Mesothelial cell of epicardium (in vitro differentiated cells): ENCODE results near the gene SMARCA5. TPM values are rescaled to one million over a fixed set of nuclear protein-coding genes. Genes with fewer than 3 reads are reported as not detected.

Experiments used
- DNase-seq, 2 experiments: peaks; one replicate each; pipeline ENCODE4 v3.0.0; 2021; ENCODE audit warnings: low spot score in 2 of 2; ENCODE audit not compliant: unreplicated experiment in 2 of 2
- H3K27ac Mint-ChIP-seq: 2 replicates; pipeline ENCODE4 v1.8.0; 2021; ENCODE audit warnings: mixed read lengths
- H3K27me3 Mint-ChIP-seq: 2 replicates; pipeline ENCODE4 v1.8.0; 2021; ENCODE audit warnings: low read depth, mixed read lengths
- H3K36me3 Mint-ChIP-seq: 2 replicates; pipeline ENCODE4 v1.8.0; 2021; ENCODE audit warnings: mixed read lengths
- H3K4me1 Mint-ChIP-seq: 2 replicates; pipeline ENCODE4 v1.8.0; 2021; ENCODE audit warnings: mixed read lengths
- H3K4me3 Mint-ChIP-seq: 2 replicates; pipeline ENCODE4 v1.8.0; 2021; ENCODE audit warnings: mild to moderate bottlenecking, moderate library complexity, mixed read lengths
- H3K9me3 Mint-ChIP-seq: 2 replicates; pipeline ENCODE4 v1.8.0; 2021; ENCODE audit warnings: mixed read lengths
- total RNA-seq: library from RNA; stranded (reverse); gene quantifications from 3 replicates; pipeline ENCODE4 v1.2.1, GENCODE V29; 2021
- TF ChIP-seq, protein P1 (sequence below): fragments of 200-600 bp; sonication (generic); IDR thresholded peaks from one replicate; pipeline ENCODE4 v1.5.0; 2021; ENCODE audit warnings: antibody characterized with exemption; ENCODE audit not compliant: unreplicated experiment

Gene SMARCA5
- total RNA-seq, 1 donor from 2014 or later: 58.3 TPM

DNA sequence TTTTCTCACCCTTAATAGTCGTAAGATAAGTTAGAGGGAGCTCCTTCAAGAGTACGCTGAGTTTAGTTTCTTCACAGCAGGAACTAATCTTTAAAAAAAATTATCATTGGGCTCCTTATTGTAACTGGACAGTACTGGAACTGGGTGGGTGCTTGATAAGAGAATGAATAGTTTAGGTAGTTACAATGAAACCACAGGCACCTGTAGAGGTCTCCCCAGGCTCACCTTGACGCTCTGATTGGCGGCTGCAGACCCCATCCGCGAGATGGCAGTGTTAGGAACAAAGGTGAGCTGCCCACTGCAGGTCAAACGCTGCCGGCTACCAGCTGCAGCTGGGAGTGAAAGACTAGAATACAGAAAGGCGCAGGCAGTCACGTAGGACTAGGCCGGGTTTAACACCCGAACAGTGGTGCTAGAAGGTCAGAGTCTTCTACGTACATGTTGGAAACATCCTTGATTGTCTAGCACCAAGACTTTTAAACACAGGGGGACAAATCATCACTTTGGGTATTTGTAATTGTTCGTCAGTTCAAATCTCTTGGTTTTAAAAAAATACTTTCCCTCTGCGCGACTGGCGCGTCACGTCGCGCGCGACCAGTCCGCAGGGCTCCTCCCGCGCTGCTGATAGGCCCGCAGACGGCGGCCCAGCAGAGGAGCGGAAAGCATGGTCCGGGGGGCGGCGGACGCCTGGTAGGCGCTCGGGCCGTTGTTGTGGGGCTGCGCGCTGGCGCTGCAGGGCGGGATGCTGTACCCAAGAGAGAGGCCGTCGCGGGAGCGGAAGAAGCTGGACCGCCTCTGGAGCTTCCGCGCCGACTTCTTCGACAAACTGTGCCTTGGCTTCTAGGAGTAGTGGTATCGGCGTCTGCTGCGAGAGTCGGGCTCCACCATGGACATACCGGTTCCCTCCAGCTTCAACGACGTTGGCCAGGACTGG is 45.6 kb downstream of the SMARCA5 start:
- Mint-ChIP-seq H3K27ac (no peak overlapping the region), H3K4me1 (no peaks in the 10 kb centered on the region), H3K4me3 (peak overlapping the region; percentile 43), H3K36me3 (peaks cover 11% of the 10 kb centered on the region), H3K27me3 (peaks cover 2% of the 10 kb centered on the region), H3K9me3 (peaks cover 8% of the 10 kb centered on the region)
- no peak for DNase-seq
- TF ChIP-seq, protein P1, sequence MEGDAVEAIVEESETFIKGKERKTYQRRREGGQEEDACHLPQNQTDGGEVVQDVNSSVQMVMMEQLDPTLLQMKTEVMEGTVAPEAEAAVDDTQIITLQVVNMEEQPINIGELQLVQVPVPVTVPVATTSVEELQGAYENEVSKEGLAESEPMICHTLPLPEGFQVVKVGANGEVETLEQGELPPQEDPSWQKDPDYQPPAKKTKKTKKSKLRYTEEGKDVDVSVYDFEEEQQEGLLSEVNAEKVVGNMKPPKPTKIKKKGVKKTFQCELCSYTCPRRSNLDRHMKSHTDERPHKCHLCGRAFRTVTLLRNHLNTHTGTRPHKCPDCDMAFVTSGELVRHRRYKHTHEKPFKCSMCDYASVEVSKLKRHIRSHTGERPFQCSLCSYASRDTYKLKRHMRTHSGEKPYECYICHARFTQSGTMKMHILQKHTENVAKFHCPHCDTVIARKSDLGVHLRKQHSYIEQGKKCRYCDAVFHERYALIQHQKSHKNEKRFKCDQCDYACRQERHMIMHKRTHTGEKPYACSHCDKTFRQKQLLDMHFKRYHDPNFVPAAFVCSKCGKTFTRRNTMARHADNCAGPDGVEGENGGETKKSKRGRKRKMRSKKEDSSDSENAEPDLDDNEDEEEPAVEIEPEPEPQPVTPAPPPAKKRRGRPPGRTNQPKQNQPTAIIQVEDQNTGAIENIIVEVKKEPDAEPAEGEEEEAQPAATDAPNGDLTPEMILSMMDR: no peak

DNA sequence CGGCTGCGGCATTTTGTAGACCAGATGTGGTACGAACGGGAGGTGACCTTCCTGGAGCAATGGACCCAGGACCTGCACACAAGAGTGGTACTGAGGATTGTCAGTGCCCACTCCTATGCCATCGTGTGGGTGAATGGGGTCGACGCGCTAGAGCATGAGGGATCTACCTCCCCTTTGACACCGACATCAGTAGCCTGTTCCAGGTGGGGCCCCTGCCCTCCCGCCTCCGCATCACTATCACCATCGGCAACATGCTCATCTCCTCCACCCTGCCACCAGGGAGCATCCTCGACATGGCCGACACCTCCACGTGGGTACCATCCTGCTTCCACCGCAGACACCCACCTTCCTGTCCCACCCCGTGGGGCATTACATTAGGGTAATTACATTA is 46.2 kb downstream of the SMARCA5 start:
- H3K9me3 Mint-ChIP-seq: peaks cover 8% of the 10 kb centered on the region
- TF ChIP-seq, protein P1: no peak
- H3K36me3 Mint-ChIP-seq: peaks cover 7% of the 10 kb centered on the region
- H3K4me1 Mint-ChIP-seq: no peaks in the 10 kb centered on the region
- no peak overlapping the region for H3K27ac Mint-ChIP-seq
- no peak for DNase-seq
- peaks cover 2% of the 10 kb centered on the region for H3K27me3 Mint-ChIP-seq
- no peak overlapping the region for H3K4me3 Mint-ChIP-seq

DNA sequence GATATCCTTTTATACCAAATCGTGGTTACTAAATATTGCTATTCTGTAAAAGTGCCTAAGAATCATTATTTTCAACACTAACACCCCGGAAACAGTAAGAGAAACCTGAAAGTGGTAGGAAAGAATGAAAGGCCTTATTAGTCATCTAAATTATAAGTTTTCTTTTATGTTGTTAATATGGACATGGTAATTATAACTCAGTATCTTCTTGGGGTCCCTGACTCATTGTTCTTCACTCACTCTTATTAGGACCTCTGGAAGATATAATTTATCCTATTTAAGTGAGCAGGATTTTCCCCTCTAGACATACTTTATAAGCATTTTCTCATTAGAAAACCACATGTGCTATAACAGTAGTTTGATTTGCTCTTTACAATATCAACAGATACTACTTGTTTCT is 51.0 kb downstream of the SMARCA5 start:
- Mint-ChIP-seq H3K4me3 (no peak overlapping the region), H3K9me3 (peaks cover 21% of the 10 kb centered on the region), H3K27ac (no peak overlapping the region)

DNA sequence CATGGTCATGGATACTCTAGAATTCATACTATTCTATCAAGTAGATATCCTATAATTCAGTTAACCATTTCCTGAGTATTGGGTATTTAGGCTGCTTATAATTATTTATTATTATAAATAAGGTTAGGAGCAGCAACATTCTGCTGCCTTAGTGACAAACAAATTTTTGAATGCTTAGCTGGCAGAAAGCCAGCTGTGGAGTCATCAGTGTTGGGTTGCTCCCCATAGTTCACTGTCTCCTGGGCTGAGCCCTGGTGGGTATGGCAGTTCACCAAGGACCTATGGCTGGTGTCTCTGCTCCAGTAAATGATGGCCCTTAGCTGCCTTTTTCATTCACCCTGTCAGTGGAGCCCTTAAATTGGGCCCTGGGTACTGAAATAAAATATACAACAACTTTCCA is 61.8 kb downstream of the SMARCA5 start:
- H3K9me3 Mint-ChIP-seq: no peaks in the 10 kb centered on the region
- no peak overlapping the region for H3K4me3 Mint-ChIP-seq
- no peaks in the 10 kb centered on the region for H3K27me3 Mint-ChIP-seq
- no peaks in the 10 kb centered on the region for H3K4me1 Mint-ChIP-seq
- H3K27ac Mint-ChIP-seq: no peak overlapping the region
- H3K36me3 Mint-ChIP-seq: no peaks in the 10 kb centered on the region
- DNase-seq: no peak
- TF ChIP-seq, protein P1: no peak

More for the DNA sequence above, 51.0 kb downstream of the SMARCA5 start:
- no peak for DNase-seq
- Mint-ChIP-seq H3K27me3 (peaks cover 8% of the 10 kb centered on the region), H3K4me1 (no peaks in the 10 kb centered on the region), H3K36me3 (no peaks in the 10 kb centered on the region)
- TF ChIP-seq, protein P1: no peak

DNA sequence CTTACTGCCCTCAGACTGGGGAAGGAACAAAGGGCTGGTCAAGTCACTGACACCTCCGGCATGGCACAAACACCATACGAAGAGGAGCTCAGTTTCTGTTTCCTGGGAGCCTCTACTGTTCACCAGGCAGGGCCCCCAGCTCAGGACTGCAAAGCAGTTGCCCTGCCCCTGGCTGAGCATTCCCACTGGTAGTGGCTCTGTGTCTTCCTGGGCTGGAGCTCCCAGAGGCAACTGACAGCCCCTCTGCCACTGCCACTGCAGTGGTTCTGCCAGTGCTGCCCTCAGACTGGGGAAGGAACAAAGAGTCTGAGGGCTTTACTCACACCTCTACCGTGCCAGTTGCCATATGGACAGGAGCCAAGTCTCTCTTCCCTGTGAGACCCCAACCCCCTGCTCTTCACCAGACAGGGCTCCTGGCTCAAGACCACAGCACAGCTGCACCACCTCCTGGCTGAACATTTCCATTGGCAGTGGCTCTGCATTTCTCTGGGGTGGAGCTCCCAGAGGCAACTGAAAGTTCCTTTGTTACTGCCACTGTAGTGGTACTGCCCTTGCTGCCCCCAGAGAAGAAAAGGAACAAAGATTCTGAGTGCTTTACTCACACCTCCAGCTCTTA is 67.9 kb downstream of the SMARCA5 start:
- TF ChIP-seq, protein P1: no peak
- H3K4me3 Mint-ChIP-seq: no peak overlapping the region
- no peak overlapping the region for H3K27ac Mint-ChIP-seq
- H3K27me3 Mint-ChIP-seq: no peaks in the 10 kb centered on the region
- no peak for DNase-seq
- H3K36me3 Mint-ChIP-seq: peaks cover 2% of the 10 kb centered on the region
- no peaks in the 10 kb centered on the region for H3K4me1 Mint-ChIP-seq
- peaks cover 22% of the 10 kb centered on the region for H3K9me3 Mint-ChIP-seq
